CD4-positive, alpha-beta T cell treated with Interleukin-2 at 100 ng/mL for 4 hours (primary cell): ENCODE data around the gene ZFYVE26.
A peak's percentile ranks its signal among the peaks of the same experiment; 100 is the strongest.
"Not testable (repeated sequence)": the region's sequence is repeated elsewhere in the genome, so short reads cannot be mapped to it uniquely, and the experiment has no call there.

ENCODE experiments used
- DNase-seq: peaks from one replicate; pipeline ENCODE4 v3.0.0-alpha.2; 2020; ENCODE audit warnings: low spot score

Gene ZFYVE26

GRCh38 chr14:67749341-67750084 is 66.9 kb downstream of the ZFYVE26 start:
- DNase-seq = no peak

DNA sequence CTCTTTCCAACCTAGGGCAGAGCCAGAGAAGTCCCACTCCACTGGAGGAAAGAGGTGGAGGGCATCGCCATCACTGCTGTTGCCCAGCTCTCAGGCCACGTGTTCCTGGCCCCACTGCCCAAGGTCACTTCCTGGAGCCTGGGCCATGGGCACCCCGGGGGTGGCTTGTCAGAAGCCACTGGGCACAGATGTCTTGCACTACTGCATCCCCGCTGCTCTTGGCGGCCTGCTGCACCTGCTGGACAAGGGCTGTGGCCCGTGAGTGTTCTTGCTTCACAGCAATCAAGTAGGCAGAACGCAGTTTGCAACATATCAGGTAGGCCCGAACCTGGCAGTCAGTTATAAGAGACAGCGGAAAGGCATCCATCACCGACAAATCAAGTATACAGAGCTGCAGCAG is 68.1 kb downstream of the ZFYVE26 start:
- no peak for DNase-seq

- no peak for DNase-seq
Observed at GRCh38 chr14:67746927-67747326, 69.5 kb downstream of the ZFYVE26 start.

DNA sequence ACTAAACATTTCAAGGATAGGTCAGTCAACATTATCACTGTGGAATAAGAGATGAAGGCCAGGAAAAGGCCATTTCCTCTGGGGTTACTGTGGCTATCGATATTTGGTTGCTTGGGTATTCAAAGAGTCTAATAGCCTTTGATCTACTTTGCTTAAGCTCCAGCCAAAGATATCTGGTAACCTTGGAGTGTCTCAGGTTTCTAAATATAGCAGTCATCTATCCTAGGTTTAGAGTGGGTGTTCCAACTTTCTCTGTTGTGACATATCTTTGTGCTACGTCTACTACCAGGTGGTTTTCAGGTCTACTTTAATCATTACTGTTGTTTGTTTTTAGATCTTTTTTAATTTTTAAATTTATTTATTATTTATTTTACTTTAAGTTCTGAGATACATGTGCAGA is 72.3 kb downstream of the ZFYVE26 start:
- no peak for DNase-seq

- DNase-seq = peak; percentile 8
Observed at GRCh38 chr14:67738740-67739504, 77.5 kb downstream of the ZFYVE26 start.

- DNase-seq = no peak
Observed at GRCh38 chr14:67736771-67737170, 79.6 kb downstream of the ZFYVE26 start.

DNA sequence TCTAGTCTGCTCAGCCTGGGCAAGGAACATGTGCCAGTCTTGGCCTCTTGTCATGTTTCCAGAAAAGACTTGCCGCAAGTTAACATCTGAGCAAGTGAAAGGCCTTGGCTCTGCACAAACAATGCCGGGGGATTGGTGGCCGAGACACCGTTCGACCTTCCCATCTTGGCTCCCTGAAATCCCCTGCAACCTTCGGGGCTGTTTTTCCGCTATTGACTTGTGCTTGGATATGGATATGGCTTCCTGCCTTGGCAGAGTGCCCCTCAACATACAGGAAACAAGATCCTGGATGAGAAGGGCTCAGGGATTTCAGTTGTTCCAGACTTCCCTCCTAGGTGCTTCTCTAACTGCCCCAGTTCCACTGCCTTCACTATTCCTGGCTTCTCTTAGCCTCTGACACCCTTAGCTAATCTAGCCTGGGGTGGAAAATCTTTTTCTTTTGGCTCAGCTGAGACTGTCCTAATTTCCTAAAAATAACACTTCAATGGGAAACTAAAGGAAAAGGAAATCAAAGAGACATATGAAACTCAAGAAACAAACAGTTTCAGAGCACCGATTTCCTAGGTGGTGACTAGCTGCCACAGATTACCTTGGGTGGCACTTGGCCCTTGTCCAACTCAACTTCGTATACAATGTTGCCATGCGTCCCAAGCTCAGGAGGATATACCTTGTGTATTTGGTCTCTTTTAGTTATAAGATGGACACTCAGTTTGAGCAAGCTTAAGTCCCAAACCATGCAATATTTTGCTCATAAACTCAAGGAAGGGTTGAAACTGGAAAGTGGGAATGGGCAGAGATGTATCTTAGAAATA is 80.8 kb downstream of the ZFYVE26 start:
- DNase-seq = no peak

GRCh38 chr14:67734675-67735074 is 81.7 kb downstream of the ZFYVE26 start:
- no peak for DNase-seq

DNA sequence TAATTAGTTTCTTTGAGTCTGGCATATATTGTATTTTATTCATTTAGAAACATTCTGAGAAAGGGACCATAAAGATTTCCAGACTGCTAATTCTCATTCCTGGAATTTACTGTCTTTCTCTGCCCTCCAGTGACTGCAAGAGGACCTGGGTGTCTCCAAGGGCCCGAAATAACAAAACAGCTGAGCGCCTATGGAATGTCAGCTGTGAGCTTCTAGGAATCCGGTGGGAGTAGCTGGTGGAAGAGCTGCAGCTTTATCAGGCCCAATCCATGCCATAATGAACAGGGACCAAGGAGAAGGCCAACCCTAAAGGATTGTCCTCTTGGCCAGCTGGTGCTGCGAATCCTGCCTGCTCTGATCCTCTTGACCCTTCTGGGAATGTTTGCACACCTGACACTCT is 82.8 kb downstream of the ZFYVE26 start:
- DNase-seq = no peak

GRCh38 chr14:67729072-67729885 is 87.1 kb downstream of the ZFYVE26 start:
- DNase-seq = no peak

DNA sequence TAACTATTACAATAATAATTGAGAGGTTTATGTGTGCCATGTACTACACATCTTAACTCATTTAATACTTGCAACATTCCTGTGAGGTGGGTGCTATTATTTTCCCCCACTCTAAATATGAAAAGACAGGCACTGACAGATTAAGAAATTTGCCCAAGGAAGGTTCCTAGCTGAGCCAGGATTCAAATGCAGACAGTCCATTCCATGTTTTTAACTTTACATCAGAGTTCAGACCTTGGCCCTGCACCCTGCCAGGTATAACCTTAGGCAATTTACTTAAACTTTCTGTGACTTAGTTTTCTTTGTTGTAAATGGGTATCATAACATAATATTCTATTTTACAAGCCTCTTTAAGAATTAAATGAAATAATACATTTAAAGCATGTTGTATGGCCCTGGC is 88.1 kb downstream of the ZFYVE26 start:
- DNase-seq = no peak

DNA sequence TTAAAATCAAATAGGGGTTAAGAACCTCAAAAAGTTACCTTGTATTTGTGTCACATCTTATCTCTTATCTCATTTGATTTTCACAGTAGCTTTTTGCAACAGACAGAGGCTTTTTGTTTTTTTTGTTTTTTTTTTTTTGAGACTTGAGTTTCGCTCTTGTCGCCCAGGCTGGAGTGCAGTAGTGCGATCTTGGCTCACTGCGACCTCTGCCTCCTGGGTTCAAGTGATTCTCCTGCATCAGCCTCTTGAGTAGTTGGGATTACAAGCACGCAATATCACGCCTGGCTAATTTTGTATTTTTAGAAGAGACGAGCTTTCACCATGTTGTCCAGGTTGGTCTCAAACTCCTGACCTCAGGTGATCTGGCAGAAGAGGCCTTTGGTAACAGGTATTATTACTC is 89.0 kb downstream of the ZFYVE26 start:
- no peak for DNase-seq

DNA sequence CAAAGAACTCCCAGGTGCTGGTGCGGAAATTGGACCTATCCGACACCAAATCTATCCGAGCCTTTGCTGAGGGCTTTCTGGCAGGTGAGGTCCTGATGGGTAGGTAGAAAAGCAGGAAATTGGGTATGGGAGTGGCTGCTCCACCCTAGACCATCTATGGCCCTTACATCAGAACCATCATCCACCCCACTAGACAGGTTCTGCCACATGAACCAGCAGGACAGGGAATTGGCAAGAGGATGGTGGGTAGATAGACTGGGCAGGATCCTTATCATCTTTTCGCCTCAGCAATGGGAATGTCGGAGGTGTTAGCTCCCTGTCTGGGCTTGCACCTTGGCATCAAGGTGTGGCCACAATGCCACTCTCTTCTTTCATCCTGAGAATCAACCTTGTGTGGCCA is 91.2 kb downstream of the ZFYVE26 start:
- DNase-seq = no peak

GRCh38 chr14:67722293-67722692 is 94.1 kb downstream of the ZFYVE26 start:
- DNase-seq = no peak

- no peak for DNase-seq
Observed at GRCh38 chr14:67721875-67722274, 94.5 kb downstream of the ZFYVE26 start.

GRCh38 chr14:67719866-67720265 is 96.5 kb downstream of the ZFYVE26 start:
- DNase-seq = no peak

- not testable (repeated sequence) for DNase-seq
Observed at GRCh38 chr14:67719385-67719784, 97.0 kb downstream of the ZFYVE26 start.

DNA sequence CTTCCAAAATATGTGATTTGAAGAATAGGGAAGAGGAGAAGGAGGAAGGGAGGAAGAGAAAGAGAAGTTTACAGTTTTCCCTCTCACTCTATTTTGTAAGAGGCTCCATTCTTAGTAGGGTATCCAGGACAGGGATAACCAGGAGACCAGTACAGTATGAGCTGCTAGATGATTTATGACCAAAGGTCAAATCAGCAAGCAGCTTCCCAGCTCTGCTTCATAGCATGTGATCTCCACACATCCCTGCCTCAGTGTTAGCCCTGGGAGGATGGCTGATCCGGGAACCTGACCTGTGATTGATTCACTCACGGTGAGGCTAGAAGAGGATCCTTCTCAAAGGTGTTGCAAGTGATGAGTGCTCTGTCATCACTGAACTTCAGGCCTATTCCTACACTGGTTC is 98.1 kb downstream of the ZFYVE26 start:
- no peak for DNase-seq

GRCh38 chr14:67717048-67717447 is 99.3 kb downstream of the ZFYVE26 start:
- no peak for DNase-seq

- no peak for DNase-seq
Observed at GRCh38 chr14:67710209-67710608, 106.2 kb downstream of the ZFYVE26 start.

DNA sequence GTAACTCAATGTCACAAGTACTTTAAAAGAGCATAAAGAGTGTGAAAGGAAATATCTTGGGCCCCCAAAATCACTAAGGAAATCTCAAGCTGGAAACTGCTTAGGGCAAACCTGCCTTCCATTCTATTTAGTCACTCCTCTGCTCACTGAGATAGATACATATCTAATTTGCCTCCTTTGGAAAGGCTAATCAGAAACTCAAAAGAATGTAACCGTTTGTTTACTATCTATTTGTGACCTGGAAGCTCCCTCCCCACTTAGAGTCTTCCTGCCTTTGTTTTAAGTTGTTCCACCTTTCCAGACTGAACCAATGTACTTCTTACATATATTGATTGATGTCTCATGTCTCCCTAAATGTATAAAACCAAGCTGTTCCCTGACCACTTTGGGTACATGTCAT is 106.6 kb downstream of the ZFYVE26 start:
- DNase-seq = not testable (repeated sequence)

GRCh38 chr14:67709346-67709745 is 107.0 kb downstream of the ZFYVE26 start:
- DNase-seq = not testable (repeated sequence)
